Measurements from ENCODE around the gene B4GALT2. TPM values are rescaled to one million over a fixed set of nuclear protein-coding genes. Genes with fewer than 3 reads are reported as not detected.
A peak's percentile ranks its signal among the peaks of the same experiment; 100 is the strongest.

Gene B4GALT2
- total RNA-seq, 2 donors from 2014 or later: 62.7 to 72.7 TPM

DNA sequence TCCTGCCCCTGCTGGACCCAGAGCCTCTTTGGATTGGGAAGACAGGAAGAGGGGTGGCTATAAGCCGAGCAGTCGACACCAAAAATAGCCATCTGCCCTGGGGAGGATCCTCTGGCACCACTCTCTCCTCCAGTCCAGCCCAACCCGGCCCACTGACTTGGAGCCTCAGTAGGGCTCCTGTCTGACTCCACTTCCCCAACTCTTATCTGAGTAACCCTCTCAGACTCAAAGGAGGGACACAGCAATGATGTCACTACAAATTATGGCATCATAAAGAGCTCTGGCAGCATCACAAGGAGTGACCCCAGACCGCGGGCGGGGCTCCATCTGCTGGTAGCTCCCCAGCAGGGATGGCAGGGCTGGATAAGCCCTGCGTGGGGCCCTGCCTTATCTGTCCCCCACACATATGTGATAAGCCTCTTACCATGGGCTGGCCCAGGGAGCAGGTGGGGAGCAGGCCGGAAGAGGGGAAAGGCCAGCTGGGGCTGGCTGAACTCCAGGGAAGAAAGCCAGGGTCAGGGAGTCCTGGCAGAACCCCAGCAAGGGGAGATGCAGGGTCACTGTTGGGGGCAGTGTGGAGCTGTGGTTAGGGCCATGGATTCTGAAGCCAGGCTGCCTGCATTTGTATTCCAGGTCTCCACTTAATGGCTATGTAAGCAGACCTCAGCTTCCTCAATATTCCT is 56.9 kb downstream of the B4GALT2 start:
- 80 to 83% methylated on average over 3 to 8 of the region's 8 CpGs for WGBS, 2 experiments (ENCODE audit: insufficient coverage in 1 of 2, insufficient read length in 1 of 2)
- Histone ChIP-seq H3K27me3 (ENCODE audit: control insufficient read depth, insufficient read depth, low read length, poor library complexity, severe bottlenecking) (no peaks in the 10 kb centered on the region), H3K4me3 (ENCODE audit: low read length) (no peak overlapping the region), H3K36me3 (ENCODE audit: control insufficient read depth, insufficient read depth, low read length) (no peaks in the 10 kb centered on the region), H3K9me3 (ENCODE audit: control insufficient read depth, low read length) (no peaks in the 10 kb centered on the region), H3K9ac (ENCODE audit: extremely low read depth, low read length, poor library complexity, severe bottlenecking) (no peak overlapping the region), H3K27ac (ENCODE audit: low read depth, low read length) (no peak overlapping the region), H3K4me1 (ENCODE audit: control insufficient read depth, insufficient read depth, low read length) (peaks cover 13% of the 10 kb centered on the region)
- H3K9me3 Mint-ChIP-seq: no peaks in the 10 kb centered on the region
- TF ChIP-seq CTCF (conservative IDR thresholded peaks at IDR 0.05): no peak
- H3K27ac Mint-ChIP-seq: peak overlapping the region; percentile 15
- DNase-seq: peak; percentile 68
- peaks cover 22% of the 10 kb centered on the region for H3K4me1 Mint-ChIP-seq
- H3K36me3 Mint-ChIP-seq (ENCODE audit: low read depth): no peaks in the 10 kb centered on the region
- H3K27me3 Mint-ChIP-seq (ENCODE audit: insufficient read depth): no peaks in the 10 kb centered on the region
- no peak overlapping the region for H3K4me3 Mint-ChIP-seq

- H3K36me3 Mint-ChIP-seq (ENCODE audit: low read depth): no peaks in the 10 kb centered on the region
- H3K27me3 ChIP-seq (ENCODE audit: control insufficient read depth, insufficient read depth, low read length, poor library complexity, severe bottlenecking): no peaks in the 10 kb centered on the region
- TF ChIP-seq CTCF (conservative IDR thresholded peaks at IDR 0.05): peak; percentile 88
- H3K36me3 ChIP-seq (ENCODE audit: control insufficient read depth, insufficient read depth, low read length): no peaks in the 10 kb centered on the region
- peaks cover 21% of the 10 kb centered on the region for H3K4me1 Mint-ChIP-seq
- H3K27me3 Mint-ChIP-seq (ENCODE audit: insufficient read depth): no peaks in the 10 kb centered on the region
- peak; percentile 92 for DNase-seq
- H3K9me3 Mint-ChIP-seq: no peaks in the 10 kb centered on the region
- H3K4me3 ChIP-seq (ENCODE audit: low read length): no peak overlapping the region
- WGBS, 2 experiments (ENCODE audit: insufficient coverage in 1 of 2, insufficient read length in 1 of 2): 51% methylated on average over 5 of the region's 6 CpGs; no CpG with 5 or more reads in 1 of the 2 experiments
- H3K9ac ChIP-seq (ENCODE audit: extremely low read depth, low read length, poor library complexity, severe bottlenecking): no peak overlapping the region
- H3K27ac Mint-ChIP-seq: peak overlapping the region; percentile 15
- H3K4me3 Mint-ChIP-seq: no peak overlapping the region
- H3K4me1 ChIP-seq (ENCODE audit: control insufficient read depth, insufficient read depth, low read length): peaks cover 13% of the 10 kb centered on the region
- peak overlapping the region; percentile 70 for H3K27ac ChIP-seq (ENCODE audit: low read depth, low read length)
- no peaks in the 10 kb centered on the region for H3K9me3 ChIP-seq (ENCODE audit: control insufficient read depth, low read length)
Observed at GRCh38 chr1:44036409-44037139, 57.6 kb downstream of the B4GALT2 start.

- DNase-seq: no peak
- Histone ChIP-seq H3K27ac (ENCODE audit: low read depth, low read length) (peak overlapping the region; percentile 70), H3K27me3 (ENCODE audit: control insufficient read depth, insufficient read depth, low read length, poor library complexity, severe bottlenecking) (no peaks in the 10 kb centered on the region), H3K4me1 (ENCODE audit: control insufficient read depth, insufficient read depth, low read length) (peaks cover 10% of the 10 kb centered on the region), H3K4me3 (ENCODE audit: low read length) (no peak overlapping the region), H3K9ac (ENCODE audit: extremely low read depth, low read length, poor library complexity, severe bottlenecking) (no peak overlapping the region), H3K9me3 (ENCODE audit: control insufficient read depth, low read length) (no peaks in the 10 kb centered on the region), H3K36me3 (ENCODE audit: control insufficient read depth, insufficient read depth, low read length) (no peaks in the 10 kb centered on the region)
- Mint-ChIP-seq H3K36me3 (ENCODE audit: low read depth) (no peaks in the 10 kb centered on the region), H3K27me3 (ENCODE audit: insufficient read depth) (peaks cover 2% of the 10 kb centered on the region), H3K4me1 (peaks cover 15% of the 10 kb centered on the region), H3K9me3 (no peaks in the 10 kb centered on the region), H3K27ac (no peak overlapping the region), H3K4me3 (no peak overlapping the region)
- WGBS, 2 experiments (ENCODE audit: insufficient coverage in 1 of 2, insufficient read length in 1 of 2): 94% methylated on average over 5 of the region's 5 CpGs; no CpG with 5 or more reads in 1 of the 2 experiments
- no peak for TF ChIP-seq CTCF (conservative IDR thresholded peaks at IDR 0.05)
Observed at GRCh38 chr1:44037154-44037553, 58.1 kb downstream of the B4GALT2 start.

All from endodermal cell (in vitro differentiated cells).